HK-2 (cell line): Measurements from ENCODE around the gene RIOK2.
A peak's percentile ranks its signal among the peaks of the same experiment; 100 is the strongest.
"Not testable (repeated sequence)": the region's sequence is repeated elsewhere in the genome, so short reads cannot be mapped to it uniquely, and the experiment has no call there.

Source experiments
- DNase-seq: peaks from one replicate; pipeline ENCODE4 v3.0.0-alpha.2; 2018; ENCODE audit not compliant: unreplicated experiment

Gene RIOK2

DNA sequence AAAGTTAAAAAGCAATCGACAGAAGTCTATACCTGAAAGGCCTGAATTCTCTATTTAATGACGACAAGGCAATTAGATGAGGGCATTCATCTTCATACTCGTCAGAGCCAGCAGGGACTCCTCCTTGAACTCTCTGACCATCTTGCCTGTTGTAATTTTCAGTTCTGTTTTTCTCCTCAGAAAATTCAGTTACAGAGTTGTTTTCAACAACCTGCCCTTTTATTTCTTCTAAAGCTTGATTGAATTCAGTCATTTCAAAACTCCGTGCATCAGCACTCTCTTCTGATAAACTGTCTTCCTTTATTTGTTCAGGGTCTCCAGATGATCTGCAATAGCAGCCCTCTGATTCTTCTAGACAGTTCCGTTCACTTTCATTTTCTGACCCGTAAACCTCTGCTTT lies 15.6 kb downstream of the RIOK2 start:
- DNase-seq: no peak

DNA sequence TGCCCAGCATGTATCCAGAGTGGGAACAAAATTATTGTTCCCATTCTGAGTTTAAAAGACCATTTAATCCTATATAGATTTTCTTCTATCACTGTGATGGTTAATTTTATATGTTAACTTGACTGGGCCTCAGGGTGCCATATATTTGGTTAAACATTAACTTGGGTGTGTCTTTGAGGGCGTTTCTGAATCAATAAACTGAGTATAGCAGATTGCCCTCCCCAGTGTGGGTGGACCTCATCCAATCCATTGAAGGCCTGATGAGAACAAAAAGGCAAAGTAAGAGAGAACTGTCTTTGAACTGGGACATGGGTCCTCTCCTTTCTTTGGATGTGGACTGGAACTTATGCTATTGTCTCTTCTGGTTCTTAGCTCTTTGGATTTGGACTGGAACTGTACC lies 17.3 kb downstream of the RIOK2 start:
- DNase-seq: no peak

DNA sequence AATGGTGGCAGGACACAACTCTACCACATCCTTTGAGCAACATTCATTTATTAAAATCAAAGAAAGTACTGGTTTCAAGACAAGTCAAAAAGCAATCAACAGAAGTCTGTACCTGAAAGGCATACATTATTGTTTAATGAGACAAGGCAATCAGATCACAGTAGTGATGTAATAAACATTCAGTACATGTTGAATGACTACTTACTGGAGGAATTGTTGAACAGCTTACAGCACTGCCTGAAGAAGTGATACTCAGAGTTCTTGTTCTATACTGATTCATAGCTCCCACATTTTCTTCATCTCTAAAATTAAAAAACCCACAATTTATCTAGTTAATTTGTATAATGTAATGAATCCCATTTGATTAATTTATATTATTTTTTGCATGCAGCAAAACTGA lies 18.2 kb downstream of the RIOK2 start:
- DNase-seq: no peak

DNA sequence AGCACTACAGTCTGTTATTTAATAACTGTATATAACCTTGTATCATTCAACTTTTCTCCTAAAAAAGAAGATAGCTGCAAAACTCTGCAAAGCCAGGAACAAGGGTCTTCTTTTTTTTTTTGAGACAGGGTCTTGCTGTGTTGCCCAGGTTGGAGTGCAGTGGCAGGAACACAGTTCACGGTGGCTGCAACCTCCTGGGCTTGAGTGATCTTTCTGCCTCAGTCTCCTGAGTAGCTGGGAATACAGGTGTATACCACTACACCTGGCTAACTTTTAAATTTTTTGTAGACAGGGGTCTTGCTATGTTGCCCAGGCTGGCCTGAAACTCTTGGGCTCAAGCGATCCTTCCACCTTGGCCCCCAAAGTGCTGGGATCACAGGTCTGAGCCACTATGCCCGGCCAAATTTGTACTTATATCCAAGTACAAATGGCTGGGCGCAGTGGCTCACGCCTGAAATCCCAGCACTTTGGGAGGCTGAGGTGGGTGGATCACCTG lies 19.2 kb downstream of the RIOK2 start:
- DNase-seq: no peak

DNA sequence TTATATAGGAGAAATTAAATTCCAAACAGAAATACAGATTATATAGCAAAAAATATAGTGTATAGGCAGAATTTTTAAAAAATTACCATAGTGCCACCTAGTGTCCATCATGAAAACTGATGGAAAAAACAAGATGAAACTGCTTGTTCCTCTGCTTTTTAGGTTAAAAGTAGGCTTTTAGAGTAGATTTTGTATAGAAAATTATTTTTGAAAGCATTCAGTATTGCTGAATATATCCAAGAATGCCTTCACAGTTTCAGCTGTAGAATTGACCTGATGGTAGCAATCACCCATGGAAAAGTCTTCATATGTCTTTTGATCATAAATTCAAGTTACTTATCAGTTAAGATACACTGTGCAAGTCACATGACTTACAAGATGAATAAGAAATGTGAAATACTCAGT lies 19.7 kb downstream of the RIOK2 start:
- DNase-seq: no peak

DNA sequence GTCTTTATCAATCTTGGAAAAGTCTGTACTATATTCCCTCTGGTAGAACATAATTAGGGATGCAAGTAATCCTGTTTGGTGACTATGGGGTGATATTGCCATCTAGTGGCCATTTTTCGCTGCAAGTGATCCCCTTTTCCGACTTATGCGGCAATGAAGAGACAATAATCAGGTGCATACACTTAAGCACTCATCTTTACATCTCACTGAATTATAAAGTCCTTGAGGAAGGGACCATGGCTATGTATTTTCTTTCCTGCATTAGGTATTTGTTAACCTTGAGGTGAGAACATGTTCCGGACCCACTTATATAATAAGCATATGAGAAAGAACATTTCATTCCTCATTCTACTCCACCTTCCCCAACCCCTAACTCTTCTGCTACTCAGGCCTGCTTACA lies 21.0 kb downstream of the RIOK2 start:
- peak; percentile 14 for DNase-seq

DNA sequence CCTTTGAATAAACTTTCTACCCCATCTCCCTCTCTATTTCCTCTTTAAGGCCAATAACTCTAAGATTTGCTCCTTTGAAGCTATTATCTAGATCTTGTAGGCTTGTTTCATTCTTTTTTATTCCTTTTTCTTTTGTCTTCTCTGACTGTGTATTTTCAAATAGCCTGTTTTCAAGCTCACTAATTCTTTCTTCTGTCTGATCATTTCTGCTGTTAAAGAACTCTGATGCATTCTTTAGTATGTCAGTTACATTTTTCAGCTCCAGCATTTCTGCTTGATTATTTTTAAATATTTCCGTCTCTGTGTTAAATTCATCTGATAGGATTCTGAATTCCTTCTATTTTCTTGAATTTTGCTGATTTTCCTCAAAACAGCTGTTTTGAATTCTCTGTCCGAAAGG lies 25.4 kb downstream of the RIOK2 start:
- DNase-seq: no peak

DNA sequence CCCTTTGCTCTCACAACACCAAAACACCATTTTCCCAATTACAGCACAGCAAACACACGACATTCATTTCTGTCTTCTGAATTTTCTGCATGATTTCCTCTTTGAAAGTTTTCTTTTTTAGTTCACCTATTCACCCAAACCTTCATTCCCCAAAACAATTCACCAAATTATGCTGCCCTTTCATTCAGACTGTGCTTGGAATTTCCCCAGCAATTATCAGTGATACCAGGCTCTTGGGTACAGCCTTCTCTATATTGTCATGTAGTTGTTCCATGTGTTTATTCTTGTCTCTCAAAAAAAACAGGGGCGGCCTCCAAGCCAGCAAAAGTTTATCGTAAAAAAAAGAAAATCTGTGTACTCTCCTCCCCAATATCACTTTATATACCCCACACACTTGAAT lies 31.7 kb downstream of the RIOK2 start:
- no peak for DNase-seq

DNA sequence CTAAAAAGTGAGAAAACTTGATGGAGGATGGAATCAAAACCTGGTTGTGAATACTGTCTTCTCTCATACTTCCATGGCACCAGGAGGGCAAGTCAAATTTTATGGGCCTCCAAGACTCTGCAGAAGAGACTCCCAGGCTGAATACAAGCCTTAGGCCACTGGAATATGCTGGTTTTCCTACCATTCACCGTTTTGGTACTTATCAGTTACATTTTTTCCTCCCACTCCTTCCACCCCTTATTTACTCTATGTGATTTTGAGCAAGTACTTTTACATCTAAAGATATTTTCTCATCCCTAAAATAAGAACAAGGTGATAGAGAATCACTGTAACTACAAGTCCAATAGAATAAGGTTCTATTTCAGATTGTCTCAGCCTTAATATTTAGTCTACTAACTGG lies 32.6 kb downstream of the RIOK2 start:
- no peak for DNase-seq

DNA sequence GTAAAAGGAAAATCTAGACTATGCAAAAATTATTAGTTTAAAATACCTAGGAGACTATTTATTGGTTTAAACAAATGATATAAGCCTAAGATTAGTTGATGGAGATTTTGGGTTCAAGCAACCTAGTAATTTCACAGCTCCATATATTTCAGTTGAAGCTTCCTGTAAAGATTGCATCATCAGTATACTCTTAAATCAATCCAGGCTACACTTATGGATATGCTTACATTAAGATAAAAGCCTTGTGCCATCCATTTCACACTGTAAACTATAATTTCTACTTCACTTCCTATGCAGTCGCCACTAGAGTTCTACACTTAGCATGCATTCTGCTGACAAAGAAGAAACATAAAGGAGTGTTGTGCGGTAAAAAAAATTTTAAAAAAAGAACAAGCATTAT lies 33.3 kb downstream of the RIOK2 start:
- no peak for DNase-seq

DNA sequence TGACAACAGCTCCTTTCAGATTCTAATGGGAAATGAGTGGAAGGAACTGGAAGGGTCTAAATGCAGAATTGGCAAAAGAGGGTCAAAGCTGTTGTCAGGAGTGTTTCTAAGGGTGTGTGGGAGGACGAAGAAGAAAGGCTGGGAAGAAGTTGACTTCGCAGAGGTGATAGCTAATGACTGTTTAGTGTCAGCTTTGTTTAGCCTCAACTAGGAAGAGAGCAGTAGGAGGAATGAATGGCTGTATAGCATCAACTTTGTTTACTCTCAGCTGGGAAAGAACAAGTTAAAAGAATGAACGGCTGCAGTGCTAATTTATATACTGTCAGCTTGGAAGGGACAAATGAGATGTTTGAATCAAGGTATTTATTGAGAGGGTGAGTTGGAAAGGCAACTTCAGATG lies 34.8 kb downstream of the RIOK2 start:
- DNase-seq: no peak

DNA sequence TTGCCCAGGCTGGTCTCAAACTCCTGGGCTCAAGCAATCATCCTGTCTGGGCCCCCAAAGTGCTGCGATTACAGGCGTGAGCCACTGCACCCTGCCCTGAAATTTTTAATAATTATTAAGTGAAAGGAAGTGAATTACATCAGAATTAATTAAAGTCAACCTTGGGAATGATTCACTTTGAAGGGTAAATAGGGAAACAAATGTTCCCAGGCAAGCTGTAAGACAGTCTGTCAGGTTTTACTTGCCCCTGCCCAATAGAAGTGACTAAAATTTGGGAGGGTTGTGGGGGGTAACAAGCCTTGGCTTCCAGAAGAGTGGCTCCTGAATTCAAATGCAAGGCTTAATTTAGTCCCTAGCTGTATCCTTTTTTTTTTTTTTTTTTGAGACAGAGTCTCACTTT lies 39.3 kb downstream of the RIOK2 start:
- no peak for DNase-seq

DNA sequence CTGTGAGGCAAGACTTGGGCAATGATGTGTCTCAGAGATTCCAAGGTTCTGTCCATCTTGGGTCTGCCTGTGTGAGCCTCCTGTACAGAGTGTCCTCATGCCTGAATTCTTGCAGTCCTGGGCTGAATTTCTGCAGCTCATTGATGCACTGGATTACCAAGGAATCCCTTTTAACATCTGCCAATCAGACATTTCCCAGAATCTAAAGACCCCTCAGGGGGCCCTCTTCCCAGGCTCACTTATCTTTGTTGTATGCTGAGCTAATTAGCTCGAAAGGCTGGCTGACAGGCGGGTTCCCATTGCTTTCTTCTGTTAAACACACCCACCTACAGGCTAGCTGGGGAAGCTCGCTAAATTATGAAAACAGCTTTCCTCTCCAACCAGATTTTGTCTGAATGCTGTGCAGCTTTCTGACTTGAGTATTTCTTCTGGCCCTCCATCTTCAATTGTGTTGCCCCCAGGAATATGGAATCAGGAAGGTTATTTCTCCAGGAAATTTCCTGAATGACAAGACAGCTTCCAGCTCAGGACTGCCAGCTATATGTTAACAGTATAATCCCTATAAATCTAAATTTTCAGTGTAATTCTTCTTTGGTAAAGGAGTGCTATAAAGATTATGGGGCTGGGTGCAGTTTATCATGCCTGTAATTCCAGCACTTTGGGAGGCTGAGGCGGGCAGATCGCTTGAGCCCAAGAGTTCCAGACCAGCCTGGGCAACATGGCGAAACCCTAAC lies 40.4 kb downstream of the RIOK2 start, which contains the start of gene LIX1:
Gene LIX1, minus strand, starts transcription at position 91 of the 734 bp plus-strand sequence. Its CDS starts 35 bp downstream, at position 56.
- DNase-seq: peak; percentile 20

DNA sequence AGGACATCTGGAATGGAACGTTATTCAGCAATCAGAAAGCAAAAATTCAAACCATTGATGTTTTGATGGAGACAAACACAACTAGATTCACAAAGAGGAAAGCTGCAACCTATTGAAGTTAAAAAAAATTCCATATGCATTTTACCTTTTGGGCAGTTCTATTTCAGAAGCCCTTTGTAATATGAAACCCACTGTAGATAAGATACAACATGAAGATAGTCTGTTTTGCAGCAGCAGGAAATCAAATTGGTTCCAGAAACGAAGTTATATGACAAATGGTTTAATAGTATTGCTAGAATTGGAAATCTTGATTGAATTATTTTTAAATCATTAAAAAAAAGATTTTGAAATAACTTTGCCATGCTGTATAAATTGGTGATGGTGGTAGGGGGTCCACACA lies 41.5 kb downstream of the RIOK2 start:
- no peak for DNase-seq

DNA sequence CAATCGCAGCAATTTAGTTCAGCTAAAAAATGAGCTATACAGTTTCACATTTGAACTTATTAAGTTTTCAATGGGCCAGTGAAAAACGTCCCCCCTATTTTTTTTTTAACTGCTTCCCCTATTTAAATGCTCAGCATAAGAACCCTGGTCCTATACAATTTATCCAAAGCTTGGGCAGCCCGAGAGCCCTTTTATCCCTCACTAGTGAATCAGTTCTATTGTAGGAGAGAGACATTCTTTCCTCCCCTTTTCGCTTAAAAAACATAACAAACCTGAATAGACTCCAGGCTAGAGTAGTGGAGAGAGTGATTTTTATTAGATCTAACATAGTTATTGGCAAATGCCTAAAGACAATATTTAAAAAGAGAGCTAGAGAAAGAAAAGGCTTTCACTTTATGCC lies 42.0 kb downstream of the RIOK2 start:
- no peak for DNase-seq

DNA sequence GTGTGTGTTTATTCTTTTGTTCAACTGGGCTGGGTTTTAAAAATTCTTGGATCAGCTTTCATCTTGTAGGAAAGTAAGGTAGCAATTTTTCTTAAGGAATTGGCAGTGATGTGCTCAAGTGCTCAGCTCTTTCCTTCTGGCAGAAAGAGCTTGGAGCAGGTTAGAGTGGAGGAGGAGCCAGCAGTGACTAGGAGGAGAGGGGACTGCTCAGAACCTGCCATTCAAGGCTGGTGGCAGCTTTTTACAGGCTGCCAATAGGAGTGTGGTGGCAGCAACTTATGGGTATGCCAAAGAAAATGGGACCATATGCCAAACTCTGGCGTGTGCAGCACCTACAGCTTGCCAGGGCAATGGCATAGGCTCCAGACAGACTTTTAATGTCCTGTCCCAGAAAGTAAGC lies 42.8 kb downstream of the RIOK2 start:
- DNase-seq: not testable (repeated sequence)

DNA sequence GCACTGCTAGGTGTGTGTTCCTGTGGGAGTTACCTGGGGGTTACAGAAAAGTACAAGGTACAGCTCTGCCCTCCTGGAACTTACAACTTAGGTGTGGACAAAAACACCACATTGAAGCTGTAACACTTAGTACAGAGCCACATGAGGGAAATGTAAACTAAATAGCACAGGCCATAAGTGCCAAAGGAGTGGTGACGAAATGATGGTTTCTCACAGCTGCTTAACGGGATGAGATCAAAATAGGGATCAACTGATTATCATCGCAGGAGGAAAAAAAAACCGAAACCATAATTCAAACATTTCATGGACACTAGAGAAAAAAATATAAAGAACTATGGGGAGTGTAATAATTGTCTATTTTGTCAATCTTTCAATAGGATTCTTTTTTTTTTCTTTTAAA lies 46.6 kb downstream of the RIOK2 start:
- no peak for DNase-seq

DNA sequence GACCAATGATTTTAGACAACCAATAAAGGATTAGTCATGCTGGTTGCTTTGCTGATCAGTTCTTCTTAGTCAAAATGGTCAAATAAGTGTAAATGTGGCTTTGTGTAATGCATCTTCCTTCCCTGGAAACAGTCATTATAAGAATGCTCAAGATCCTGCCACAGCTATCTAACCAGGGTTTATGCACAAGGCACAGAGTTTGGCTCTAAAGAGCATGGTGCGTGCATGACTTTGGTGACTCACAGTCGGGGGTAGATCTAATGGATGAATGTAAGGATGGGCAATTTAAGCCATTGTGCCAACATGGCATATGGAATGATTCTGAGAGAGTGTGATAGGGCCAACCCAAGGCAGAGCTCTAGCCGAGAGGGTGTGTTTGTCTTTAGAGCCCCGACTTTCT lies 47.2 kb downstream of the RIOK2 start:
- DNase-seq: no peak

DNA sequence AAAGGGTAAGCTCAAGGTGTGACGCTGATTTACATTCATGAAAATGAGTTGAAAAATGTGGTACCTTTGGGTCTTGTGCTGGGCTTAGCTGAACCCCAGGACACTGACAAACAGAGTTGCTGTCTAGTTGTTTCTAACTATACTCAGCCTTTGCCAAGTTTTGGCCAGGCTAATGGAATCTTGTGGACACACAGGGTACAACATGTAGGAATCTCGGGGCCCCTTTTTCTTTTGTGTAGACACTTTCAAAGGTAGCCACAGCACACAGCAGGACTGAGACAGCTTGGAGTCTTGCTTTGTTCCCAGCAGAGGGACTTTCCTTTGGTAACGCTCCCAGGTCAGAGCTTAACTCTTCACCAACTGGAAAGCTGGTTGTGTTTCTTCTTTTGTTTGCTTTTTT lies 48.4 kb downstream of the RIOK2 start:
- no peak for DNase-seq

DNA sequence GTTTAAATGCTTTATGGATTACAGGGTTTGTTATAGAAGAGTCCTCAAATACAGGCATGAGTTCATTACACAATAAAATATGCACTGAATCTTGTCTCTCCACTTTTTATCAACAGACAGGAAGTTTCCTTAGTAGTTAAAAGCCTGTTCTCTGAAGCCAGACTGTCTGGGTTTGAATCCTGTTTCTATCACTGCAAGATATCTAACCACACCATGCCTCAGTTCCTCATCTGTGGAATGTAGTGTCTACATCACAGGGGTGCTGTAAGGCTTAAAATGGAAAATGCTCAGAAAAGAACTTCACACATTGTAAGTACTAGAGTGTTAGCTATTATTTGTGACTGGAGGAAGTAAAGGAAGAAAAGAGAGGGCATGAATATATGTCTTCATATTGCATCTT lies 49.9 kb downstream of the RIOK2 start:
- DNase-seq: no peak

DNA sequence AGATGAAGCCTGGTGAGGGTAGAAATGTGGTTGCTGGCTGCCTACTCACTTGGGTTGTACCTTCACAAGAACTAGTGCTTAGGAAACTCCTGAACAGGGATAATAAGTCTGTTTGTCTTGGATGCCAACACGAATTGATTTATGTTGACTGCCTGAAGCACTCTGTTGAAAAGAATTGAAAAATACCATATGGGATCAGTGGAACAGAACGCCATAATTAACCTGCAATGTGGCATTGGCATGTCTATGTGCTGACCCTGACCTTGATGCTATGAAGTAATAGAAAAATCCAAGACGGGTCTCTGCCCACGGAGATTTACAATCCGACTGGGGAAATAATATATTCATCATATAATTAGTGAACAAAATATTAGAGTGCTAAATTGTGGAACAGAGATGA lies 51.1 kb downstream of the RIOK2 start:
- no peak for DNase-seq

DNA sequence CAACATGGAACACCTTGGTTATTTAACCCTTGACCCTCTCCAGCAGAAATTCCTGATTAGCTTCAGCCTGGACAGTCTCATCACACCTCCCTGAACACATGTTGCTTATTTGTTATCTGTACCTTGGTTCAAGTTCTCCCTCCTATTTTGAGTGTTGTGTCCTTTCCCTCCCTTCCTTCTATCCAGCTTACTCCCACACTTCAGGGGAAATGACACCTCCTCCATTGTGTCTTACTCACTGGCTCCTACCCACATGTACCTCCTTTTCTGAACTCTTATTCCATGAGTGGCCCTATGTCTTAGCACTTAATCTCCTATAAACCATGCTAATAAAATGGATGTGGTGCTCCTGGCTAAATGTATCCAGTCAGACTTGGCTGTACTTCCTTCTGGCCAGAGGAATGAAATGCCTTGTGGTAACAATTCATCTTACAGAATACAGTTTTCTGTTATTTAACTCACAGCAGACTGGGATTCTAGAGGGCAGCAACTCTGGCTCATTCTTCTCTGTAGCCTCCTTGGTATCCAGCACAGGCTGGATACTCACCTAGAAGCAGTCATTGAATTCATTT lies 51.8 kb downstream of the RIOK2 start:
- DNase-seq: no peak

DNA sequence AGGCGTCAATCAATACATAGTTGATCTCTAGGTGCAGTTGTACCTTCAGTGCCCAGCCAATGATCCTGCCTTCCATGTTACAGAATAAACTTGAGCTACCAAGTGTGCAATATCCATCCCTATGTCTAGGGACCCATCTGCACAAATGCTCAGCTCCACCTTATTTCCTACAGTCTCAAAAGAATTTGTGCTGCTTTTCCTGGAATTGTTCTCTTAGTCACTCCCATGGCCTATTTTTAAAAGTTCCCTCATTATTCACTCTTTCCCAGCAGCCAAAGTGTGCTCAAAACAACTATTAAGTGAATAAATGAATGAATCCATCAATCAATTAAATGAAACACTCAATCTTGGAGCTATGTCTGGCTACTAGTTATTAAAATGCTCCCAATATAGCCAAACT lies 55.3 kb downstream of the RIOK2 start:
- no peak for DNase-seq
